GM18873 (cell line): ENCODE measurements around the gene MYO1C.
A peak's percentile ranks its signal among the peaks of the same experiment; 100 is the strongest.

Source experiments
- ATAC-seq: cut with Tn5 transposase; IDR thresholded peaks from one replicate; pipeline ENCODE4 v1.9.1; 2021; ENCODE audit warnings: mild to moderate bottlenecking, moderate library complexity, moderate number of reproducible peaks; ENCODE audit not compliant: unreplicated experiment, low FRiP score

MYO1C gene

GRCh38 chr17:1487939-1488825, 4.3 kb downstream of the MYO1C start:
- ATAC-seq: no peak

GRCh38 chr17:1486802-1487695, 5.4 kb downstream of the MYO1C start:
- no peak for ATAC-seq

- ATAC-seq: no peak
These were observed 6.8 kb downstream of the MYO1C start for GRCh38 chr17:1485423-1486376.

GRCh38 chr17:1484676-1485422, 7.6 kb downstream of the MYO1C start:
- no peak for ATAC-seq

- no peak for ATAC-seq
These were observed 8.4 kb downstream of the MYO1C start for GRCh38 chr17:1484060-1484535.

- ATAC-seq: no peak
These were observed 9.8 kb downstream of the MYO1C start for GRCh38 chr17:1482680-1483079.

- ATAC-seq: no peak
These were observed 10.8 kb downstream of the MYO1C start for GRCh38 chr17:1481736-1482135.

- ATAC-seq: no peak
These were observed 11.6 kb downstream of the MYO1C start for GRCh38 chr17:1480747-1481465.

GRCh38 chr17:1478418-1478817, 14.1 kb downstream of the MYO1C start:
- ATAC-seq: no peak

- no peak for ATAC-seq
These were observed 17.1 kb downstream of the MYO1C start for GRCh38 chr17:1475321-1475854.

GRCh38 chr17:1474402-1475189, 17.9 kb downstream of the MYO1C start:
- peak; percentile 43 for ATAC-seq

- no peak for ATAC-seq
These were observed 18.6 kb downstream of the MYO1C start for GRCh38 chr17:1473841-1474240.

- ATAC-seq: no peak
These were observed 19.3 kb downstream of the MYO1C start for GRCh38 chr17:1473170-1473569.

GRCh38 chr17:1471911-1472821, 20.3 kb downstream of the MYO1C start:
- no peak for ATAC-seq

GRCh38 chr17:1471490-1471889, 21.0 kb downstream of the MYO1C start:
- no peak for ATAC-seq

- no peak for ATAC-seq
These were observed 21.6 kb downstream of the MYO1C start for GRCh38 chr17:1470755-1471462.
